Measurements from ENCODE around the gene RIPOR3.

Gene RIPOR3

DNA sequence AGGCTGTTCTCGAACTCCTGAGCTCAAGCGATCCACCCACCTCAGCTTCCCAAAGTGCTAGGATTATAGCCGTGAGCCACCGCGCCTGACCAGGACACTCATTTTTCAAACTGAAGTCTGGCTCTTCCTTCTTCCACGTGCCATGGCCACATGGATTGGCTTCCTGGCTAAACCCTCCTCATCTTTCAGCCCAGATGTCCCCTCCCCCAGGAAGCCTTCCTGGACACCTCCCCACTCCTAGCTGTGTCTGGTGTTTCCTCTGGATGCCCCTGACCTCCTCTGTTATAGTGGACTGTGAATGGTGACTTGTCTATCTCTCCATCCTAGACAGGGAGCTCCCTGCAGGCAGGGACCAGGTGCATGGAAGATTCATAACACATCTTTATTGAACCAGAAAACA, 57.2 kb downstream of the RIPOR3 start:
- in situ Hi-C loops (cut with MboI; ENCODE audit: low pct_unique_long_range_greater_than_20kb, low sequenced_read_pairs, unreplicated experiment) = no loop called here
- DNase-seq (ENCODE audit: low spot score) = no peak
- TF ChIP-seq, protein P1, sequence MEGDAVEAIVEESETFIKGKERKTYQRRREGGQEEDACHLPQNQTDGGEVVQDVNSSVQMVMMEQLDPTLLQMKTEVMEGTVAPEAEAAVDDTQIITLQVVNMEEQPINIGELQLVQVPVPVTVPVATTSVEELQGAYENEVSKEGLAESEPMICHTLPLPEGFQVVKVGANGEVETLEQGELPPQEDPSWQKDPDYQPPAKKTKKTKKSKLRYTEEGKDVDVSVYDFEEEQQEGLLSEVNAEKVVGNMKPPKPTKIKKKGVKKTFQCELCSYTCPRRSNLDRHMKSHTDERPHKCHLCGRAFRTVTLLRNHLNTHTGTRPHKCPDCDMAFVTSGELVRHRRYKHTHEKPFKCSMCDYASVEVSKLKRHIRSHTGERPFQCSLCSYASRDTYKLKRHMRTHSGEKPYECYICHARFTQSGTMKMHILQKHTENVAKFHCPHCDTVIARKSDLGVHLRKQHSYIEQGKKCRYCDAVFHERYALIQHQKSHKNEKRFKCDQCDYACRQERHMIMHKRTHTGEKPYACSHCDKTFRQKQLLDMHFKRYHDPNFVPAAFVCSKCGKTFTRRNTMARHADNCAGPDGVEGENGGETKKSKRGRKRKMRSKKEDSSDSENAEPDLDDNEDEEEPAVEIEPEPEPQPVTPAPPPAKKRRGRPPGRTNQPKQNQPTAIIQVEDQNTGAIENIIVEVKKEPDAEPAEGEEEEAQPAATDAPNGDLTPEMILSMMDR (IDR thresholded peaks at IDR 0.05; ENCODE audit: extremely low read depth, insufficient read depth, missing control alignments) = no peak

DNA sequence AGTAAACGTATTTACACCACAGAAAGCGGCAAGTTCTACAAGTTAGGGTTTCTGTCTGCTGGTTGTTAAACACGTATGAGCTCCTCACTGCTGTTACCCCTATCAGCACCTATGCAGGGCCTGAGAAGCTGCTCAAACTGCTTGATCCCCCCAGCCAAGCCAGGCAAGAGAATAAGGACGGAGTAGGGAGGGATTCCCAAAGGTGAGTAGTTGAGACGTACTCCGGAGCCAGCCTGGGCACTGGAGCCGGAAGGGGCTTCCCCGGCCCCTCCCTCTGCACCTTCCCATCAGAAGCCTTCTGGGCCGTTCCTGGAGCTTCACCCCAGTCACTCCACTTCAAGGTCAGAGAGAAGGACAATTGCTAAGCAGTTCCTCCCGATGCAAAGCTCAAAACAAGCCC, 58.0 kb downstream of the RIPOR3 start:
- in situ Hi-C loops (cut with MboI; ENCODE audit: low pct_unique_long_range_greater_than_20kb, low sequenced_read_pairs, unreplicated experiment) = no loop called here
- TF ChIP-seq, protein P1 (IDR thresholded peaks at IDR 0.05; ENCODE audit: extremely low read depth, insufficient read depth, missing control alignments) = no peak
- DNase-seq (ENCODE audit: low spot score) = no peak

DNA sequence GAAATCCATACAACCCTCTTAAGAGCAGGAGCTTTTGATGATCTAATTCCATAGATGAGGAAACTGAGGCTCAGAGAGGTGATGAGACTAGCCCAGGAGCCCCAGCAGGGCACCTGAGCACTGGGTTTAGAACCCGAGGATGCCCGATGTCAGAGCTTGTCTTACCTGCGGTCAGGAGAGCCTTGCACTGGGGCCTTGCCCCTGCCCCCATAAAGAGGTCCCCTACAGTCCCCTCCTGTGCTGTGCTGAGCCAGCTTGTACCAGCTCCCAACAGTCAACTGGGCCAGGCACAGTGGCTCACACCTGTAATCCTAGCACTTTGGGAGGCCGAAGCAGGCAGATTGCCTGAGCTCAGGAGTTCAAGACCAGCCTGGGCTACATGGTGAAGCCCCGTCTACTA, 58.6 kb downstream of the RIPOR3 start:
- TF ChIP-seq, protein P1 (IDR thresholded peaks at IDR 0.05; ENCODE audit: extremely low read depth, insufficient read depth, missing control alignments) = no peak
- in situ Hi-C loops (cut with MboI; ENCODE audit: low pct_unique_long_range_greater_than_20kb, low sequenced_read_pairs, unreplicated experiment) = no loop called here
- DNase-seq (ENCODE audit: low spot score) = no peak

DNA sequence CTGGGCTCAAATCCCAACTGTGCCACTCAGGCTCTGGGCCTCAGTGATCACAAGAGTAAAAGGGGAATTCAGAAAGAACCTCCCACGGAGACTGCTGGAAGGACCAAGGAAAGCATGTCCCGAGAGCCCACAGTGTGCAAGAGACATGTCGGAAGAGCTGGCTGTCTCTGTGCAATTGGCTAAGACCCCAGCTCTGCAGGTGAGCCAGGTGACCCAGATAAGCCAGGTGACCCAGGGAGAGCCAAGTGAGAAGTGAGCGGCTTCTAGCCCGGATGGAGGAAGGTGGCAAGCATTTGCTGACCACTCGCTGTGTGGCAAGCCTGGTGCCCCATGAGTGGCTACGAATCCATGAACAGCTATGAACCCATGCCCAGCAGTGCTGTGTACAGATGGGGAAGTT, 59.1 kb downstream of the RIPOR3 start:
- DNase-seq (ENCODE audit: low spot score) = no peak
- in situ Hi-C loops (cut with MboI; ENCODE audit: low pct_unique_long_range_greater_than_20kb, low sequenced_read_pairs, unreplicated experiment) = no loop called here
- TF ChIP-seq, protein P1 (IDR thresholded peaks at IDR 0.05; ENCODE audit: extremely low read depth, insufficient read depth, missing control alignments) = no peak

DNA sequence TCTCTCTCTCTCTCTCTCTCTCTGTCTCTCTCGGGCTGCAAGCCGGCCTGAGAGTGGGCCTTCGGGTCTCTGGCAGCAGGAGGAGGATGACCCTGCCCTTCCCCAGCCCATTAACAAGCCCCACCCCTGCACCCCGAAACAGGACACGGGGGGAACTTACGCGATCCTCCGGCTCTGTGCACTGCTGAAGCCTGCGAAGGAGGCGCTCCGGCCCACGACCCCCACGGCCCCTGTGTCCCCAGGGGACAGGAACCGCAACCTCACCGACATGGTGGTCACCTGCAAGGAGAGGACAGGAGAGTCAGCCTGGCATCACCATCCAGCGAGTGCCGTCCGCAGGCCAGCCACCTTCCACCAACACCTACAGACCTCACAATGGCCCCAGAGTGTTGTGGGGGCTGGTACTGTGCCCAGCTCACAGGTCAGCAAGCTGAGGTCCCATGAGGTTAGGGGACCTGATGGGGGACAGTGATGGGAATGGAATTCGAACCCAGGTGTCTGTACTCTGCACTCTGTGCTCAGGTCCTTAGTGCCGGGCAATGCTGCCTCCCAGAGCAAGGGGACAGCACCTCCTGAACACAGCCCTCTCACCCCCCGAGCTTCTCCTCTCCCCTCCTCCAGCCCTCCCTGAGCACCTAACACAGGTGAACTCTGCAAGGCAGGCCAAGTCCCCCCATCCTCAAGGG, 60.6 kb downstream of the RIPOR3 start:
- in situ Hi-C loops (cut with MboI; ENCODE audit: low pct_unique_long_range_greater_than_20kb, low sequenced_read_pairs, unreplicated experiment) = no loop called here
- TF ChIP-seq, protein P1 (IDR thresholded peaks at IDR 0.05; ENCODE audit: extremely low read depth, insufficient read depth, missing control alignments) = no peak
- no peak for DNase-seq (ENCODE audit: low spot score)

DNA sequence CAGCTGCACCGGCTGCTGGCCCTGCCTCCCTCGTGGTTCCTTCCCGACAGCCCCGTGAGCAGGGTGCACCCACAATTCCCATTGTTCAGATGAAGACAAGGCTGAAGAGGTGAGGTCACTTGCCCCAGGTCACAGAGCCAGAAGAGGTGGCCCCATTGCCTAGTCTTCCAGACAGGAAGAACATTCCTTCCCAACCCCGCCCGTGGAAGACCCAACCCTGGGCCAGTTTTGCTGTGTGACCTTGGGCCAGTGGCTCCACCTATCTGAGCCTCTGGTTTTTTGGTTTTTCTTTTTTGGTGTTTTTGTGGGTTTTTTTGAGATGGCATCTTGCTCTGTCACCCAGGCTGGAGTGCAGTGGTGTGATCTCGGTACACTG, 61.7 kb downstream of the RIPOR3 start:
- TF ChIP-seq, protein P1 (IDR thresholded peaks at IDR 0.05; ENCODE audit: extremely low read depth, insufficient read depth, missing control alignments) = no peak
- DNase-seq (ENCODE audit: low spot score) = no peak
- in situ Hi-C loops (cut with MboI; ENCODE audit: low pct_unique_long_range_greater_than_20kb, low sequenced_read_pairs, unreplicated experiment) = no loop called here

Data from GM13977 (cell line).